K562 (cell line): ENCODE measurements around the gene TEX14. TPM values are rescaled to one million over a fixed set of nuclear protein-coding genes. Genes with fewer than 3 reads are reported as not detected.

Experiments
- ASH1L ChIP-seq: fragments of 450-650 bp; IDR thresholded peaks from 2 replicates; pipeline ENCODE4 v1.6.1; 2018; ENCODE audit warnings: borderline replicate concordance, mild to moderate bottlenecking, low read depth; ENCODE audit not compliant: partially characterized antibody
- DIDO1 ChIP-seq: fragments of 450-650 bp; IDR thresholded peaks from 2 replicates; pipeline ENCODE4 v1.6.1; 2016; ENCODE audit warnings: low read depth, missing biosample characterization, missing genetic modification characterization
- ELF4 ChIP-seq: fragments of 450-650 bp; formaldehyde crosslinking; IDR thresholded peaks from 2 replicates; pipeline ENCODE4 v1.4.0; 2022; ENCODE audit warnings: missing genetic modification characterization
- JUN ChIP-seq, 2 experiments: sonication (generic) in 1 of 2; formaldehyde crosslinking in 1 of 2; IDR thresholded peaks; 2 replicates each; pipeline versions ENCODE4 v1.6.1 to v1.8.0; 2012 to 2022; ENCODE audit warnings: borderline replicate concordance in 2 of 2, mild to moderate bottlenecking in 2 of 2, improper control_type of control experiment in 1 of 2, low read depth in 1 of 2, low read length in 1 of 2, missing genetic modification reagents in 1 of 2
- KDM1A ChIP-seq, 2 experiments: fragments of 450-650 bp; IDR thresholded peaks; 2 replicates each; pipeline ENCODE4 v1.6.1; 2016; ENCODE audit warnings: mild to moderate bottlenecking in 2 of 2
- MAFF ChIP-seq: IDR thresholded peaks from 2 replicates; pipeline ENCODE4 v1.6.1; 2012; ENCODE audit warnings: low read length, improper control_type of control experiment
- MTA2 ChIP-seq: fragments of 450-650 bp; IDR thresholded peaks from 2 replicates; pipeline ENCODE4 v1.6.1; 2016; ENCODE audit warnings: low read depth
- NR2C1 ChIP-seq, 2 experiments: fragments of 450-650 bp; IDR thresholded peaks; 2 replicates each; pipeline ENCODE4 v1.6.1; 2017; ENCODE audit warnings: mild to moderate bottlenecking in 2 of 2, antibody characterized with exemption in 1 of 2, inconsistent platforms in 1 of 2, missing compliant biosample characterization in 1 of 2, missing genetic modification characterization in 1 of 2
- NR2C2 ChIP-seq, 2 experiments: fragments of 200-800 bp in 1 of 2; sonication (Bioruptor generic) in 1 of 2; sonication (generic) in 1 of 2; formaldehyde crosslinking in 1 of 2; IDR thresholded peaks; 2 replicates each; pipeline versions ENCODE4 v1.6.1 to v1.8.0; 2016 to 2022; ENCODE audit warnings: mild to moderate bottlenecking in 1 of 2, missing compliant biosample characterization in 1 of 2, missing genetic modification characterization in 1 of 2, missing genetic modification reagents in 1 of 2
- NR4A1 ChIP-seq, 2 experiments: fragments of 250-450 bp in 1 of 2; fragments of 450-650 bp in 1 of 2; sonication (Bioruptor Pico) in 1 of 2; IDR thresholded peaks; 2 replicates each; pipeline versions ENCODE4 v1.4.0 to v1.6.1; 2016 to 2020; ENCODE audit warnings: mild to moderate bottlenecking in 2 of 2, missing compliant biosample characterization in 1 of 2, missing genetic modification characterization in 1 of 2, moderate library complexity in 1 of 2
- TOE1 ChIP-seq, 2 experiments: fragments of 450-650 bp in 1 of 2; sonication (generic) in 1 of 2; formaldehyde crosslinking in 1 of 2; IDR thresholded peaks; 2 replicates each; pipeline versions ENCODE4 v1.7.1 to v1.8.0; 2016 to 2022; ENCODE audit warnings: borderline replicate concordance in 2 of 2, mild to moderate bottlenecking in 2 of 2, antibody characterized with exemption in 1 of 2, inconsistent platforms in 1 of 2, low read depth in 1 of 2, missing genetic modification reagents in 1 of 2, moderate library complexity in 1 of 2
- U2AF1 ChIP-seq: fragments of 200-400 bp; formaldehyde crosslinking; optimal IDR thresholded peaks from 2 replicates; pipeline ENCODE3; 2017; ENCODE audit warnings: mild to moderate bottlenecking, low read depth, low read length, moderate library complexity
- ZBED1 ChIP-seq: IDR thresholded peaks from 2 replicates; pipeline ENCODE4 v1.6.1; 2014
- ZBTB1 ChIP-seq: sonication (generic); formaldehyde crosslinking; IDR thresholded peaks from 2 replicates; pipeline ENCODE4 v1.8.1; 2023; ENCODE audit warnings: missing genetic modification reagents, low read depth, mild to moderate bottlenecking, borderline replicate concordance
- ZFX ChIP-seq: sonication (generic); formaldehyde crosslinking; IDR thresholded peaks from 2 replicates; pipeline ENCODE4 v1.8.0; 2022; ENCODE audit warnings: mild to moderate bottlenecking, missing genetic modification reagents, moderate library complexity
- ZNF12 ChIP-seq: sonication (generic); formaldehyde crosslinking; IDR thresholded peaks from 2 replicates; pipeline ENCODE4 v1.4.0; 2020; ENCODE audit warnings: mild to moderate bottlenecking, missing genetic modification reagents
- ZNF23 ChIP-seq: fragments of 250-450 bp; sonication (Bioruptor Pico); IDR thresholded peaks from 2 replicates; pipeline ENCODE4 v1.4.0; 2020; ENCODE audit warnings: mild to moderate bottlenecking
- ZNF384 ChIP-seq: IDR thresholded peaks from 2 replicates; pipeline ENCODE4 v1.6.1; 2012; ENCODE audit warnings: low read depth, low read length, improper control_type of control experiment
- ZNF696 ChIP-seq: fragments of 250-450 bp; sonication (Bioruptor Pico); conservative IDR thresholded peaks from 2 replicates; pipeline ENCODE4 v1.4.0; 2020; ENCODE audit warnings: mild to moderate bottlenecking, moderate library complexity
- polyA plus RNA-seq, 8 experiments: library from polyadenylated mRNA; depleted of rRNA in 4 of 8; stranded (reverse) in 5 of 8; unstranded in 3 of 8; fragments of >200 nt; fragmentation: Nextera tagmentation in 2 of 8; fragmentation: Illumina TruSeq in 1 of 8; extraction: Ambion mirVana in 2 of 8; extraction: Trizol in 1 of 8; gene quantifications; 2 replicates each; pipeline versions ENCODE4 v1.2.1 to v1.2.3, GENCODE V29; 2011 to 2014; ENCODE audit warnings: inconsistent platforms in 1 of 8, missing spikeins in 1 of 8
- total RNA-seq, 7 experiments: library from RNA; depleted of rRNA in 6 of 7; stranded (reverse); fragments of >200 nt in 6 of 7; fragmentation: Illumina TruSeq in 2 of 7; extraction: Trizol in 2 of 7; gene quantifications; 2 replicates each; pipeline versions ENCODE4 v1.2.1 to v1.2.3, GENCODE V29; 2011 to 2021; ENCODE audit warnings: low replicate concordance in 1 of 7
- TF ChIP-seq, protein P1 (sequence below): fragments of 200-800 bp; sonication (Bioruptor generic); IDR thresholded peaks from 2 replicates; pipeline ENCODE4 v1.6.1; 2017; ENCODE audit warnings: missing genetic modification characterization, missing compliant biosample characterization
- TF ChIP-seq, protein P2 (sequence below): fragments of 250-450 bp; sonication (Bioruptor Pico); IDR thresholded peaks from 2 replicates; pipeline ENCODE4 v1.5.0; 2021; ENCODE audit warnings: mild to moderate bottlenecking, moderate library complexity

Gene TEX14
- total and polyA plus RNA-seq, 9 of the 15 experiments (the other 6 are each of a cell fraction or from before 2014, with no cell fraction given) = 0.05 to 0.12 (median 0.09) TPM; not detected in 1

DNA sequence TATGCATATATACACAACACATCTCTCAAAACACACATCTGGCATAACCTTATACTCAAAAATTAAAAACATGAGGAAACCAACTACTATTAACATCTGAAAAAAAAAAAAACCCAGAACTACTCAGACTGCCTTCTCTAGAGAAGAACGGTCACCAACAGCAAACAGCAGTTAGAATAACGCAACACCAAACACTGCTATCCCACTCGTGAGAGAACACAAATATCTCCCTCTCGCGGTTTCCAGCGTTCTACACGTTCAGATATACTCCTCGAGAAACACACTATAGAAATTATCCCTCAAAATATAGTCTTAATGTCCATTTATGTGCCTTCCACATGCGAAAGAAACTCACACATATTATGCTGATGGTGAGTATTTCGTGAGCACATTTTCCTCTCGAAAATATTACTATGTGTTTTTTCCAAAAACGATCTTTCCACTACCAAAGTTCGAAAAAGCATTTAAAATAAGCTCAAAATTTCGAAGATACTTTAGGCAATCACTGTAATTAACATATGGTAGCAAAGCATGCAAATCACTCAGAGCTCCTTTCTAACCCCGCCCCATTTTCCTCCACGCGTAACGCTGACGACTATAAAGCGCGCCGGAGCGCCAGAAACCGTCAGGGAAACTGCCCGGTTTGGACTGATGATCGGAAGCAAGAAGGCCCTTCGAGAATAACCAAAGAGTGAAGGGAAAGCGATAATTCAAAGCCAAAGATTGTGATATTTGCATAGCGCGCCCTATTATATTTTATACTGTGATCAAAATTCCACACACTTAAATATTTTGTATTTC, 60.1 kb downstream of the TEX14 start (continued):
- TF ChIP-seq ASH1L (peak; percentile 87), KDM1A (IDR thresholded peaks at IDR 0.05) (peak; percentile 73 to 76; a peak in 3 of 4 replicates), ZBED1 (peak; percentile 100), ZNF384 (peak; percentile 95), ZNF12 (CRISPR knock-in tag) (no peak), JUN (IDR thresholded peaks at IDR 0.05; ENCODE audit: borderline replicate concordance, low read depth, low read length) (peak; percentile 64; the same call in 1 of the 2 replicates), JUN (CRISPR knock-in tag; IDR thresholded peaks at IDR 0.05; ENCODE audit: borderline replicate concordance) (no peak), MTA2 (peak; percentile 48; the same call in 1 of the 2 replicates), ELF4 (CRISPR knock-in tag) (peak; percentile 100), NR4A1 (CRISPR knock-in tag; IDR thresholded peaks at IDR 0.05) (no peak), NR4A1 (tag; IDR thresholded peaks at IDR 0.05) (peak; percentile 88), DIDO1 (no peak), ZFX (peak; percentile 85), NR2C2 (CRISPR knock-in tag; IDR thresholded peaks at IDR 0.05) (peak; percentile 70; the same call in 1 of the 2 replicates), NR2C2 (tag; IDR thresholded peaks at IDR 0.05) (peak; percentile 69), TOE1 (IDR thresholded peaks at IDR 0.05; ENCODE audit: borderline replicate concordance) (peak; percentile 85), TOE1 (CRISPR knock-in tag; IDR thresholded peaks at IDR 0.05; ENCODE audit: borderline replicate concordance, low read depth) (0 out of 2 replicates have a peak, but pooled peaks have one; percentile 85), ZBTB1 (CRISPR knock-in tag) (peak; percentile 86), ZNF23 (CRISPR knock-in tag) (peak; percentile 92), ZNF696 (CRISPR knock-in tag) (peak; percentile 99), U2AF1 (peak; percentile 79), MAFF (peak; percentile 89), NR2C1 (IDR thresholded peaks at IDR 0.05) (no peak; the same call in 1 of the 2 replicates), NR2C1 (tag; IDR thresholded peaks at IDR 0.05) (peak; percentile 30; the same call in 1 of the 2 replicates)
- TF ChIP-seq, protein P1, sequence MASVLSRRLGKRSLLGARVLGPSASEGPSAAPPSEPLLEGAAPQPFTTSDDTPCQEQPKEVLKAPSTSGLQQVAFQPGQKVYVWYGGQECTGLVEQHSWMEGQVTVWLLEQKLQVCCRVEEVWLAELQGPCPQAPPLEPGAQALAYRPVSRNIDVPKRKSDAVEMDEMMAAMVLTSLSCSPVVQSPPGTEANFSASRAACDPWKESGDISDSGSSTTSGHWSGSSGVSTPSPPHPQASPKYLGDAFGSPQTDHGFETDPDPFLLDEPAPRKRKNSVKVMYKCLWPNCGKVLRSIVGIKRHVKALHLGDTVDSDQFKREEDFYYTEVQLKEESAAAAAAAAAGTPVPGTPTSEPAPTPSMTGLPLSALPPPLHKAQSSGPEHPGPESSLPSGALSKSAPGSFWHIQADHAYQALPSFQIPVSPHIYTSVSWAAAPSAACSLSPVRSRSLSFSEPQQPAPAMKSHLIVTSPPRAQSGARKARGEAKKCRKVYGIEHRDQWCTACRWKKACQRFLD (CRISPR knock-in tag) = peak; percentile 90; the same call in 1 of the 2 replicates
- TF ChIP-seq, protein P2, sequence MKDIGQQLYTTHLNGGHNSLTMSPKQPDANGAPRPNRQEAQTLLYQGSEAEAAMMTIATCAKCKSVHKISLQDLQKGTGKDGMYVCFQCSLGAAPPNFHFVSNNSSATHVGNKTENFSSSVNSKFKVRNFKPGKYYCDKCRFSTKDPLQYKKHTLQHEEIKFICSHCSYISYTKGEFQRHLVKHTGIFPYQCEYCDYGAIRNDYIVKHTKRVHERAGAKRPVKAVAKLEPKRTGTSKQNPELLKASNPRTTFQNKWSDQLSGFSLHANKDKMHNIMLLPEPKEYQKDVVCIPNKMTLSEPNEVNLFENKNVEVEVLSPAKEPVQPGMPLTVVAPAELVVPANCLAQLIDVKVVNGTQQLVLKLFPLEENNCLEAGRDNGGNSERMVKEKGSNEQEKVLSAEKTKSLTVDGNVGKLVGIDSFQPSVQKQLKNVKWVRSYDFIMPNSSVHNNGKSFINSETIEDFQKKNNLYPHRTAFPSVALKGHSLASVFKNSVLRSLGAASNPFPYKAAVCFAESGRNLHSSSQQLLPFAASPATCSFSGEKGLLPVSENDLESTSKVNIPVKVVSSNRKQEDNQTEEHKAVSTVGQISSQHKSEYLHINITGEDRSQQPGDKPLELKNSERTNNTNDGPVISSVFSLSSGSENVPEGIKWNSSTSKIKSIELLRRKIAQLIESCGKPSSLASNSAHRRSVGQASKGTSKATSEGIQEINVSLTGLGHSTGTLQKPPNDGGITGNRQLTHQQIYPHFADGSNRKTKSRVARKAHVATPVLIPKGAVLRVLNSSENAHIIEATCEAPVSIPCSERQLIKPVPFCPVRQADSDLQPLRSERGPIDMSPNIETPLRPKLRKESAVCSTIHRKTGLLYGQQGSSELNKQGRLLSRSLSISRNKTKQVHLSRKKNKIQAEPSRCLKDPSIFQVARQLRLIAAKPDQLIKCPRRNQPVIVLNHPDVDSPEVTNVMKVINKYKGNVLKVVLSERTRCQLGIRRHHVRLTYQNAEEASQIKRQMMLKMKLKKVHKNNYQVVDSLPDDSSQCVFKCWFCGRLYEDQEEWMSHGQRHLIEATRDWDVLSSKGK (CRISPR knock-in tag) = peak; percentile 97
